H1 (cell line): ENCODE measurements around the gene ZBTB33. TPM values are rescaled to one million over a fixed set of nuclear protein-coding genes. Genes with fewer than 3 reads are reported as not detected.

Experiments used
- CTCF ChIA-PET: fragments of 300-600 bp; sonication (Branson Sonifier 250); formaldehyde crosslinking; loops from one replicate; lab custom pipeline; 2021; ENCODE audit not compliant: partially characterized antibody; lab: Charles Lee
- POLR2A ChIA-PET: fragments of 300-600 bp; sonication (Branson Sonifier 250); formaldehyde crosslinking; loops from one replicate; lab custom pipeline; 2021; ENCODE audit warnings: inconsistent platforms; ENCODE audit not compliant: partially characterized antibody; lab: Charles Lee
- DNase-seq, 2 experiments: peaks; one replicate each; pipeline versions ENCODE4 v3.0.0 to v3.0.0-alpha.2; 2010 to 2022; ENCODE audit warnings: low spot score in 2 of 2, low read depth in 1 of 2, mixed read lengths in 1 of 2
- FAIRE-seq: peaks from 2 replicates; lab custom pipeline; 2011; peaks lifted over from hg19 to GRCh38; lab: Jason Lieb, UNC
- H2AFZ ChIP-seq: 2 replicates; pipeline ENCODE4 v1.8.1; 2012; ENCODE audit warnings: low read length, inconsistent platforms
- H2AK5ac ChIP-seq: 2 replicates; pipeline ENCODE4 v1.6.1; 2013; ENCODE audit warnings: low read depth, low read length
- H2BK120ac ChIP-seq: replicated peaks from 2 replicates; pipeline ENCODE3; 2013; ENCODE audit warnings: low read depth, low read length, inconsistent platforms
- H2BK12ac ChIP-seq: 2 replicates; pipeline ENCODE4 v1.6.1; 2013; ENCODE audit warnings: low read depth, low read length
- H2BK15ac ChIP-seq: 2 replicates; pipeline ENCODE4 v1.6.1; 2013; ENCODE audit warnings: low read length
- H2BK20ac ChIP-seq: 2 replicates; pipeline ENCODE4 v1.6.1; 2013; ENCODE audit warnings: low read length
- H2BK5ac ChIP-seq: 2 replicates; pipeline ENCODE4 v1.6.1; 2013; ENCODE audit warnings: low read depth, low read length
- H3K14ac ChIP-seq: 2 replicates; pipeline ENCODE4 v1.6.1; 2013; ENCODE audit warnings: inconsistent platforms; ENCODE audit not compliant: insufficient read length
- H3K18ac ChIP-seq: 2 replicates; pipeline ENCODE4 v1.6.1; 2013; ENCODE audit warnings: low read length; ENCODE audit errors: extremely low read depth
- H3K23ac ChIP-seq: 2 replicates; pipeline ENCODE4 v1.6.1; 2013; ENCODE audit warnings: inconsistent platforms; ENCODE audit not compliant: insufficient read length
- H3K23me2 ChIP-seq: 2 replicates; pipeline ENCODE4 v1.6.1; 2013; ENCODE audit warnings: low read depth, low read length
- H3K27ac ChIP-seq: 2 replicates; pipeline ENCODE4 v1.6.1; 2011; ENCODE audit warnings: low read depth, low read length, inconsistent platforms
- H3K27me3 ChIP-seq, 4 experiments: replicated peaks in 1 of 4; 1 replicate in 1 of 4; 2 replicates in 3 of 4; pipeline versions ENCODE4 v1.6.1 to v1.8.1; 2011 to 2013; ENCODE audit warnings: low read length in 3 of 4, mild to moderate bottlenecking in 3 of 4, inconsistent platforms in 2 of 4, mixed read lengths in 2 of 4, moderate library complexity in 1 of 4; ENCODE audit not compliant: control insufficient read depth in 3 of 4, insufficient read depth in 3 of 4; ENCODE audit errors: extremely low read depth in 1 of 4
- H3K36me3 ChIP-seq, 4 experiments: 2 replicates each; pipeline versions ENCODE4 v1.6.1 to v1.8.1; 2011 to 2013; ENCODE audit warnings: mild to moderate bottlenecking in 4 of 4, low read length in 3 of 4, moderate library complexity in 2 of 4, control low read depth in 1 of 4, inconsistent platforms in 1 of 4; ENCODE audit not compliant: insufficient read depth in 4 of 4, control insufficient read depth in 2 of 4
- H3K4ac ChIP-seq: replicated peaks from 2 replicates; pipeline ENCODE3; 2013; ENCODE audit warnings: low read length, low read depth, mixed read lengths, inconsistent platforms; ENCODE audit not compliant: insufficient read length
- H3K4me1 ChIP-seq, 4 experiments: replicated peaks in 1 of 4; 1 replicate in 1 of 4; 2 replicates in 3 of 4; pipeline versions ENCODE4 v1.6.1 to v1.8.1; 2011 to 2013; ENCODE audit warnings: low read length in 3 of 4, inconsistent platforms in 2 of 4, mixed read lengths in 1 of 4; ENCODE audit not compliant: insufficient read depth in 4 of 4, control insufficient read depth in 3 of 4
- H3K4me2 ChIP-seq, 2 experiments: 2 replicates each; pipeline versions ENCODE4 v1.6.1 to v1.8.1; 2011 to 2013; ENCODE audit warnings: low read depth in 2 of 2, low read length in 2 of 2, control low read depth in 1 of 2, inconsistent platforms in 1 of 2, mild to moderate bottlenecking in 1 of 2; ENCODE audit not compliant: insufficient read depth in 1 of 2
- H3K4me3 ChIP-seq, 4 experiments: fragments of 200-600, 300-600 bp in 1 of 4; sonication (generic), shearing (Covaris generic), sonication (Bioruptor Twin) in 1 of 4; 2 replicates each; pipeline versions ENCODE4 v1.5.1 to v1.8.1; 2011 to 2016; ENCODE audit warnings: low read length in 4 of 4, low read depth in 3 of 4, control low read depth in 2 of 4, inconsistent platforms in 2 of 4, mild to moderate bottlenecking in 2 of 4, mixed read lengths in 1 of 4, moderate library complexity in 1 of 4; ENCODE audit not compliant: insufficient read depth in 2 of 4; ENCODE audit errors: extremely low read depth in 1 of 4
- H3K56ac ChIP-seq: replicated peaks from 2 replicates; pipeline ENCODE3; 2013; ENCODE audit warnings: low read depth, mild to moderate bottlenecking, mixed read lengths, low read length, inconsistent platforms; ENCODE audit not compliant: insufficient read length
- H3K79me1 ChIP-seq: 2 replicates; pipeline ENCODE4 v1.6.1; 2013; ENCODE audit warnings: low read depth, low read length, control low read depth
- H3K79me2 ChIP-seq, 2 experiments: 2 replicates each; pipeline versions ENCODE4 v1.6.1 to v1.8.1; 2012 to 2013; ENCODE audit warnings: low read length in 2 of 2, mild to moderate bottlenecking in 2 of 2, inconsistent platforms in 1 of 2; ENCODE audit not compliant: insufficient read depth in 2 of 2, control insufficient read depth in 1 of 2
- H3K9ac ChIP-seq, 4 experiments: replicated peaks in 1 of 4; 1 replicate in 1 of 4; 2 replicates in 3 of 4; pipeline versions ENCODE4 v1.6.1 to v1.8.1; 2011 to 2013; ENCODE audit warnings: low read depth in 3 of 4, low read length in 3 of 4, control low read depth in 2 of 4, mild to moderate bottlenecking in 2 of 4, moderate library complexity in 2 of 4, inconsistent platforms in 1 of 4; ENCODE audit errors: extremely low read depth in 1 of 4
- H3K9me3 ChIP-seq, 2 experiments: 2 replicates each; pipeline versions ENCODE4 v1.6.1 to v1.8.1; 2012 to 2013; ENCODE audit warnings: mild to moderate bottlenecking in 2 of 2, moderate library complexity in 2 of 2, control low read depth in 1 of 2, inconsistent platforms in 1 of 2, low read depth in 1 of 2, low read length in 1 of 2, mixed read lengths in 1 of 2; ENCODE audit not compliant: insufficient read depth in 2 of 2
- H4K20me1 ChIP-seq, 2 experiments: replicated peaks in 1 of 2; 2 replicates each; pipeline versions ENCODE3 to v1.8.1; 2011 to 2013; ENCODE audit warnings: inconsistent platforms in 2 of 2, low read length in 2 of 2, mild to moderate bottlenecking in 1 of 2; ENCODE audit not compliant: insufficient read depth in 2 of 2, control insufficient read depth in 1 of 2
- H4K5ac ChIP-seq: 2 replicates; pipeline ENCODE4 v1.6.1; 2013; ENCODE audit warnings: low read length, low read depth, mixed read lengths, inconsistent platforms; ENCODE audit not compliant: insufficient read length
- H4K8ac ChIP-seq: 2 replicates; pipeline ENCODE4 v1.8.0; 2013; ENCODE audit warnings: mild to moderate bottlenecking, moderate library complexity, low read length, inconsistent platforms; ENCODE audit not compliant: insufficient read depth; ENCODE audit errors: extremely low read depth
- H4K91ac ChIP-seq: replicated peaks from 2 replicates; pipeline ENCODE3; 2013; ENCODE audit warnings: low read length, mixed read lengths, inconsistent platforms; ENCODE audit not compliant: insufficient read length
- ASH2L ChIP-seq: fragments of 200-600, 300-600 bp; sonication (generic); IDR thresholded peaks from one replicate; pipeline ENCODE4 v1.7.1; 2017; ENCODE audit warnings: low read length
- BACH1 ChIP-seq: IDR thresholded peaks from 2 replicates; pipeline ENCODE4 v1.6.1; 2012; ENCODE audit warnings: low read length, improper control_type of control experiment
- BCL11A ChIP-seq, 2 experiments: IDR thresholded peaks; one replicate each; pipeline ENCODE4 v1.6.1; 2011; ENCODE audit warnings: low read depth in 2 of 2, low read length in 2 of 2, mild to moderate bottlenecking in 2 of 2
- HDAC2 ChIP-seq, 2 experiments: fragments of 300-600 bp in 1 of 2; sonication (generic) in 1 of 2; IDR thresholded peaks; 2 replicates each; pipeline ENCODE4 v1.6.1; 2011 to 2012; ENCODE audit warnings: low read depth in 2 of 2, low read length in 2 of 2, mild to moderate bottlenecking in 2 of 2, moderate library complexity in 2 of 2, borderline replicate concordance in 1 of 2, inconsistent platforms in 1 of 2
- MAFK ChIP-seq: IDR thresholded peaks from 2 replicates; pipeline ENCODE4 v1.6.1; 2012; ENCODE audit warnings: low read depth, mild to moderate bottlenecking, improper control_type of control experiment, low read length
- NANOG ChIP-seq: IDR thresholded peaks from 2 replicates; pipeline ENCODE4 v1.6.1; 2011; ENCODE audit warnings: low read length, low read depth, mild to moderate bottlenecking, inconsistent platforms; ENCODE audit not compliant: insufficient read depth, poor library complexity, severe bottlenecking
- PHF8 ChIP-seq: fragments of 200-600 bp; sonication (generic); conservative IDR thresholded peaks from 2 replicates; pipeline ENCODE4 v1.7.1; 2012; ENCODE audit warnings: low read depth, mild to moderate bottlenecking, inconsistent platforms, low read length, moderate library complexity
- POLR2A ChIP-seq, 2 experiments: IDR thresholded peaks; 1 replicate in 1 of 2; 2 replicates in 1 of 2; pipeline ENCODE4 v1.6.1; 2011; ENCODE audit warnings: low read depth in 2 of 2, low read length in 2 of 2, mild to moderate bottlenecking in 2 of 2; ENCODE audit errors: control extremely low read depth in 1 of 2
- RAD21 ChIP-seq, 2 experiments: IDR thresholded peaks in 1 of 2; conservative IDR thresholded peaks in 1 of 2; 2 replicates each; pipeline ENCODE4 v1.6.1; 2011; ENCODE audit warnings: low read depth in 2 of 2, low read length in 2 of 2, improper control_type of control experiment in 1 of 2, inconsistent platforms in 1 of 2, mild to moderate bottlenecking in 1 of 2, moderate library complexity in 1 of 2
- SIX5 ChIP-seq: IDR thresholded peaks from 2 replicates; pipeline ENCODE4 v1.6.1; 2011; ENCODE audit warnings: mild to moderate bottlenecking, low read depth, low read length
- SP2 ChIP-seq: IDR thresholded peaks from 2 replicates; pipeline ENCODE4 v1.6.1; 2012; ENCODE audit warnings: mild to moderate bottlenecking, low read length, inconsistent platforms
- SUZ12 ChIP-seq: fragments of 200-600 bp; sonication (generic); IDR thresholded peaks from 2 replicates; pipeline ENCODE4 v1.6.1; 2012; ENCODE audit warnings: mild to moderate bottlenecking, inconsistent platforms, low read length, moderate library complexity, mixed read lengths
- TBP ChIP-seq: IDR thresholded peaks from 2 replicates; pipeline ENCODE4 v1.6.1; 2011; ENCODE audit warnings: low read depth, low read length, improper control_type of control experiment
- WGBS, 2 experiments: shearing (Covaris generic) in 1 of 2; methylation state at CpG; one replicate each; pipeline versions ENCODE4 v1.1.6 to v1.1.7; 2013 to 2015; ENCODE audit warnings: low lambda C conversion rate in 2 of 2, mixed read lengths in 2 of 2, inconsistent platforms in 1 of 2, low coverage in 1 of 2, missing lambda C conversion rate in 1 of 2; ENCODE audit not compliant: insufficient replicate concordance in 2 of 2, insufficient coverage in 1 of 2, insufficient read length in 1 of 2; ENCODE audit errors: extremely low coverage in 1 of 2, missing lambda C conversion rate in 1 of 2; 5-methylcytosine and 5-hydroxymethylcytosine counted together
- polyA plus RNA-seq, 7 experiments: library from polyadenylated mRNA; depleted of rRNA in 3 of 7; stranded (reverse) in 5 of 7; unstranded in 2 of 7; fragments of >200 nt in 5 of 7; fragments of 200-250 nt in 2 of 7; gene quantifications; 1 replicate in 5 of 7; 2 replicates in 1 of 7; 4 replicates in 1 of 7; pipeline versions ENCODE4 v1.2.1 to v1.2.3, GENCODE V29; 2011 to 2013; ENCODE audit warnings: missing spikeins in 2 of 7, mixed read lengths in 2 of 7
- total RNA-seq: library from RNA; stranded (reverse); fragmentation: NEBNext Ultra II Directional; extraction: Animal tissue kit (Norgen Biotek cat#: 25700); gene quantifications from 2 replicates; pipeline ENCODE4 v1.2.1, GENCODE V29; 2021

Gene ZBTB33
- total and polyA plus RNA-seq, 2 of the 8 experiments (the other 6 are each of a cell fraction or from before 2014, with no cell fraction given) = 3.4 to 14.9 TPM

DNA sequence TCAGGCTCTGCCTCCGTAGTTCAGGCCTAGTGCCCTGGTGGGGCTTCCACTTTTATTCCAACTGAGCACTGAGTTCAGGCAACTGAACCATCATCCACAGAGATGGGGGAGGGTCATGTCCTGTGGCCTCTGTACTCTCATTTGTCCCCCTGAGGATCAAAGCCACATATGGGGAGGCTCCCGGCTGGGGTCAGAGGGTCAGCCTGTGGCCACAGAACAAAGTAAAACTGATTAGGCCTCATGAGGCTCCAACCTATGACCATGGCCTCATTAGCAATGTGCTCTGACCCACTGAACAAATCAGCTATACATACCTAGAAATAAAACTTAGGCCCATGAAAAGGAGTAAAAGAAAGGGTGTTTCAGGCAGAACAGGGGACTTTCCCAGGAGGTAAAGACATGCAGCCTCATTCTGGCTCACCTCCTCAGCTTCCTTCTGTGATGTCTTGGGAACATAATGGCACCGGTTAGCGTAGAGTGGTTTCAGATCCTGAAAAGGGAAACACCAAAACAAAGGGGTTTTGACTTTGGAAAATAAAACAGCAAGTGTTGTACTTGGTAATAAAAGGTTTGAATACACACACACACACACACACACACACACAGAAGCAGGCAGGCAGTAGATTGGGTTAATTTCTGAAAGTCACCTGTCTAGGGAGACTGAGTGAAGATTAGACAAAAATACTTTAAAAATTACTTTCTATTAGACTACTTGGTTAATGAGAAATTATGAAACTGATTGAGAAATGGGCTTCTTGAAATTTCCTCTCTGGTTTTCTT lies 36.3 kb downstream of the ZBTB33 start:
- Histone ChIP-seq H3K4me2 (no peak overlapping the region), H2BK15ac (no peak overlapping the region), H3K9ac (no peak overlapping the region), H2BK12ac (no peak overlapping the region), H2BK120ac (no peak overlapping the region), H4K5ac (no peak overlapping the region), H2BK20ac (no peak overlapping the region), H3K56ac (no peak overlapping the region), H3K23me2 (no peaks in the 10 kb centered on the region), H2AFZ (no peak overlapping the region), H2BK5ac (no peak overlapping the region), H3K4me3 (no peak overlapping the region), H3K36me3 (no peaks in the 10 kb centered on the region), H3K27me3 (no peaks in the 10 kb centered on the region), H3K18ac (no peak overlapping the region), H4K8ac (no peak overlapping the region), H2AK5ac (no peak overlapping the region), H4K91ac (no peak overlapping the region), H3K9me3 (no peaks in the 10 kb centered on the region), H3K79me1 (no peaks in the 10 kb centered on the region), H3K79me2 (no peaks in the 10 kb centered on the region), H3K14ac (no peak overlapping the region), H3K23ac (no peak overlapping the region), H3K4ac (no peak overlapping the region), H4K20me1 (no peaks in the 10 kb centered on the region), H3K4me1 (no peaks in the 10 kb centered on the region), H3K27ac (no peak overlapping the region)
- no peak for FAIRE-seq
- ChIA-PET POLR2A (interaction anchor here (1.1 kb wide), 1 partner anchor 36 kb away, joined by 3 read pairs; the partner anchor contains the start of gene ZBTB33), CTCF (interaction anchor here (1.0 to 2.1 kb wide), 4 partner anchors 11 to 165 kb away, joined by 3 to 8 read pairs (median 4); no protein-coding TSS in a partner anchor)
- 86% methylated on average over 4 of the region's 4 CpGs; no CpG with 5 or more reads in 1 of the 2 experiments for WGBS, 2 experiments
- no peak for DNase-seq
- TF ChIP-seq SIX5 (no peak), BCL11A (IDR thresholded peaks at IDR 0.05; ENCODE audit: low read depth in 2 of 2, low read length in 2 of 2) (no peak), POLR2A (IDR thresholded peaks at IDR 0.05; ENCODE audit: control extremely low read depth in 1 of 2, low read depth in 2 of 2, low read length in 2 of 2) (no peak), NANOG (no peak), SUZ12 (no peak), SP2 (no peak), PHF8 (no peak), MAFK (no peak), BACH1 (no peak), TBP (no peak), RAD21 (IDR thresholded peaks at IDR 0.05 in 1 of 2, conservative IDR thresholded peaks at IDR 0.05 in 1 of 2; ENCODE audit: low read depth in 2 of 2, low read length in 2 of 2) (no peak), HDAC2 (IDR thresholded peaks at IDR 0.05; ENCODE audit: borderline replicate concordance in 1 of 2, low read depth in 2 of 2, low read length in 2 of 2) (no peak), ASH2L (no peak)
